Measurements from ENCODE around the gene STK33.

The STK33 gene

GRCh38 chr11:8408151-8408941, 185.7 kb downstream of the STK33 start:
- DNase-seq, result no peak

- DNase-seq, result no peak
Observed at GRCh38 chr11:8403310-8403709, 190.7 kb downstream of the STK33 start.

- DNase-seq, result no peak
Observed at GRCh38 chr11:8392886-8393285, 201.1 kb downstream of the STK33 start.

- no peak for DNase-seq
Observed at GRCh38 chr11:8392166-8392565, 201.9 kb downstream of the STK33 start.

- DNase-seq, result no peak
Observed at GRCh38 chr11:8390851-8391612, 203.0 kb downstream of the STK33 start.

GRCh38 chr11:8389029-8389996, 204.7 kb downstream of the STK33 start:
- DNase-seq, result no peak

GRCh38 chr11:8387693-8388092, 206.3 kb downstream of the STK33 start:
- no peak for DNase-seq

GRCh38 chr11:8387141-8387540, 206.9 kb downstream of the STK33 start:
- no peak for DNase-seq

GRCh38 chr11:8386134-8386864, 207.7 kb downstream of the STK33 start:
- DNase-seq, result no peak

GRCh38 chr11:8384199-8384821, 209.7 kb downstream of the STK33 start:
- DNase-seq, result no peak

- no peak for DNase-seq
Observed at GRCh38 chr11:8383627-8384026, 210.4 kb downstream of the STK33 start.

- DNase-seq, result no peak
Observed at GRCh38 chr11:8383227-8383626, 210.8 kb downstream of the STK33 start.

- DNase-seq, result no peak
Observed at GRCh38 chr11:8382436-8383053, 211.5 kb downstream of the STK33 start.

- no peak for DNase-seq
Observed at GRCh38 chr11:8381871-8382396, 212.1 kb downstream of the STK33 start.

GRCh38 chr11:8381343-8381742, 212.7 kb downstream of the STK33 start:
- no peak for DNase-seq

GRCh38 chr11:8375932-8376331, 218.1 kb downstream of the STK33 start:
- DNase-seq, result no peak

- DNase-seq, result no peak
Observed at GRCh38 chr11:8375460-8375859, 218.6 kb downstream of the STK33 start.

GRCh38 chr11:8374716-8375115, 219.3 kb downstream of the STK33 start:
- no peak for DNase-seq

GRCh38 chr11:8373519-8374432, 220.3 kb downstream of the STK33 start:
- no peak for DNase-seq

Data from cerebellar nuclear complex (tissue), 1 donor.